Activated CD4-positive, alpha-beta T cell treated with anti-CD3 and anti-CD28 coated beads for 36 hours (primary cell): ENCODE results near the gene DDX43. TPM values are rescaled to one million over a fixed set of nuclear protein-coding genes. Genes with fewer than 3 reads are reported as not detected.
A peak's percentile ranks its signal among the peaks of the same experiment; 100 is the strongest.
"Not testable (repeated sequence)": the region's sequence is repeated elsewhere in the genome, so short reads cannot be mapped to it uniquely, and the experiment has no call there.

Experiments
- ATAC-seq: fragments of 200-7000 bp; cut with Tn5 transposase; one replicate; pipeline ENCODE4 v1.10.0; 2021; ENCODE audit warnings: mild to moderate bottlenecking, moderate library complexity
- CTCF ChIA-PET: fragments of 350-600 bp; sonication (Branson Sonifier 250); formaldehyde crosslinking; loops from one replicate; lab custom pipeline; 2021; ENCODE audit warnings: antibody characterized with exemption; lab: Charles Lee
- POLR2A ChIA-PET: fragments of 350-600 bp; sonication (Branson Sonifier 250); formaldehyde crosslinking; loops from one replicate; lab custom pipeline; 2021; ENCODE audit warnings: antibody characterized with exemption, inconsistent platforms; lab: Charles Lee
- DNase-seq: peaks from one replicate; pipeline ENCODE4 v3.0.0-alpha.2; 2020
- H3K27ac Mint-ChIP-seq: one replicate; pipeline ENCODE4 v1.8.0; 2021; ENCODE audit warnings: mixed read lengths
- H3K27me3 Mint-ChIP-seq: one replicate; pipeline ENCODE4 v1.8.0; 2021; ENCODE audit warnings: mixed read lengths
- H3K36me3 Mint-ChIP-seq: one replicate; pipeline ENCODE4 v1.8.0; 2021; ENCODE audit warnings: low read depth, mixed read lengths
- H3K4me1 Mint-ChIP-seq: one replicate; pipeline ENCODE4 v1.8.0; 2021; ENCODE audit warnings: mixed read lengths
- H3K4me3 Mint-ChIP-seq: one replicate; pipeline ENCODE4 v1.8.0; 2021; ENCODE audit warnings: mild to moderate bottlenecking, moderate library complexity, mixed read lengths
- H3K9me3 Mint-ChIP-seq: one replicate; pipeline ENCODE4 v1.8.0; 2021; ENCODE audit warnings: low read depth, mixed read lengths
- intact Hi-C, 2 experiments: fragments of 100-400 bp; cut with DNase I in 1 of 2; cut with micrococcal nuclease in 1 of 2; formaldehyde crosslinking; loops; one replicate each; pipeline versions ENCODE4 v1.14.2 to v1.15.1; 2022 to 2024; cut with DNase I, micrococcal nuclease
- total RNA-seq, 2 experiments: library from RNA; stranded (reverse); gene quantifications; one replicate each; pipeline ENCODE4 v1.2.3, GENCODE V29; 2021

DDX43 gene
- total RNA-seq, 2 experiments from 2014 or later = 0.51 to 0.66 TPM

DNA sequence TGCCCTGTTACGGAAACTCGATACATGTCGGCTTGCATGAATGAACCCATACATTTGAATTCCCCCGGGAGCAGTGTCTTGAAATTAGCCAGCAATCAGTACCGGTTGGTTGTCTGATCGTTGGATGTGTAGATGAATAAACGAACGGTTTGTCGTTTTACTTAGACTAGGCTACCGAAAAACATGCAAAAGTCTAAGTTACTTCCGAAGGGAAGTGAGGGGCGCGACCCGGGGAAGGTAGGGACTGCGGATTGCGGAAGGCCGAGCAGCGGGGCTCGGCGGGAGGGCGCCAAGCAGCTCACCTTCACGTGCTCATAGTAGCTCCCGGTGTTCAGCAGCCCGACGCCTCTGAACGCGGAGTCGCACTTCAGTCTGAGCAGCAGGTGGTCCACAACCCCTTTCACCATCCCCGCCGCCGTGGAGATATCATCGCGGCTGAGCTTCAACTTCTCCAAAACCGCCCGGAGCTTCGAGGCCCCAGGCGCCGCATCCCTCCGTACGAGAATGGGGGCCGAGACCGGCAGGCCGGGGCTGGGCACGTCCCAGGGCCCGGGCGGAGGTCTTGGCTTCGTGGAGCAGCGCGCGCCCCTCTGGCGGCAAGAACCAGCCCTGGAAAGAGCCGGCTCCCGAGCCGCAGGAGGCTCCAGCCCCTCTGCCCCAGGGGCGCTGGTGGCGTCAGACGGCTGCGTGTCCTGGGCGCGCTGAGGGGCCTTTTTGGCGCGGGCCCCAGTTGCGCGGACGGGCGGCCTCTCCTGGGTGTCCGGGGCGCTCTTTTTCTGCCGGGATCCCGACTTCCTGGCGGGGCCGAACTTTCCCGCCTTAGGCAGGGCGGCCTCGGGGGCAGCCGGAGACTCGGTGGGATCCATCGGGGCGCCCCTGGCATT, 56.8 kb downstream of the DDX43 start:
- no peaks in the 10 kb centered on the region for H3K9me3 Mint-ChIP-seq
- DNase-seq (peak; percentile 66), ATAC-seq (peak; percentile 55)
- H3K4me1 Mint-ChIP-seq = peaks cover 32% of the 10 kb centered on the region
- intact Hi-C loops = loop anchor here (1.0 to 10.0 kb wide), 8 partner anchors 10 to 201 kb away; partner anchors contain the start of genes MTO1 (in 2 of the 2), EEF1A1 (in 1 of the 2), KHDC1 (in 1 of the 2) and SLC17A5 (in 1 of the 2)
- peak overlapping the region; percentile 87 for H3K4me3 Mint-ChIP-seq
- POLR2A ChIA-PET = interaction anchor here (0.6 to 3.7 kb wide), 11 partner anchors 10 to 1833 kb away, joined by 3 to 30 read pairs (median 4); partner anchors contain the start of genes DDX43, EEF1A1, MTO1 and SLC17A5
- peaks cover 31% of the 10 kb centered on the region for H3K36me3 Mint-ChIP-seq
- peak overlapping the region; percentile 90 for H3K27ac Mint-ChIP-seq
- CTCF ChIA-PET = interaction anchor here (0.7 to 3.3 kb wide), 6 partner anchors 11 to 372 kb away, joined by 3 to 20 read pairs (median 3); partner anchors contain the start of gene MTO1
- H3K27me3 Mint-ChIP-seq = no peaks in the 10 kb centered on the region

- peaks cover 29% of the 10 kb centered on the region for H3K36me3 Mint-ChIP-seq
- no peaks in the 10 kb centered on the region for H3K9me3 Mint-ChIP-seq
- H3K27me3 Mint-ChIP-seq = no peaks in the 10 kb centered on the region
- H3K4me1 Mint-ChIP-seq = peaks cover 32% of the 10 kb centered on the region
- CTCF ChIA-PET = interaction anchor here (0.6 to 3.3 kb wide), 3 partner anchors 10 to 371 kb away, joined by 3 to 20 read pairs (median 3); partner anchors contain the start of gene MTO1
- DNase-seq (peak; percentile 89), ATAC-seq (peak; percentile 82)
- H3K27ac Mint-ChIP-seq = peak within 1 kb of the TSS; percentile 90
- peak within 1 kb of the TSS; percentile 87 for H3K4me3 Mint-ChIP-seq
- POLR2A ChIA-PET = interaction anchor here (1.0 to 3.7 kb wide), 6 partner anchors 10 to 201 kb away, joined by 4 to 30 read pairs (median 6); partner anchors contain the start of genes EEF1A1, MTO1 and SLC17A5
- intact Hi-C loops = loop anchor here (1.0 to 10.0 kb wide), 3 partner anchors 9 to 190 kb away; partner anchors contain the start of genes MTO1 (in 2 of the 2) and KHDC1 (in 1 of the 2)
Measured at GRCh38 chr6:73452107-73452461, 57.5 kb downstream of the DDX43 start, which contains the start of gene CGAS. Gene CGAS, minus strand, starts transcription at chr6:73452297. Its CDS starts 116 bp downstream, at chr6:73452181.

GRCh38 chr6:73455865-73456629, 61.4 kb downstream of the DDX43 start:
- no peaks in the 10 kb centered on the region for H3K27me3 Mint-ChIP-seq
- no peak overlapping the region for H3K4me3 Mint-ChIP-seq

GRCh38 chr6:73459474-73459873, 64.8 kb downstream of the DDX43 start:
- not testable (repeated sequence) for H3K4me3 Mint-ChIP-seq, H3K27me3 Mint-ChIP-seq, H3K9me3 Mint-ChIP-seq, ATAC-seq, DNase-seq
- POLR2A ChIA-PET = interaction anchor here (1.6 kb wide), 1 partner anchor 193 kb away, joined by 6 read pairs; no protein-coding TSS in a partner anchor
- Mint-ChIP-seq H3K4me1 (peaks cover 36% of the 10 kb centered on the region), H3K27ac (peak overlapping the region; percentile 80), H3K36me3 (peaks cover 17% of the 10 kb centered on the region)
- intact Hi-C loops = loop anchor here in 1 of 2 experiments (10.0 kb wide), 1 partner anchor 125 kb away; no protein-coding TSS in a partner anchor
- CTCF ChIA-PET = interaction anchor here (0.6 kb wide), 1 partner anchor 9 kb away, joined by 3 read pairs; no protein-coding TSS in a partner anchor

More at GRCh38 chr6:73455865-73456629, 61.4 kb downstream of the DDX43 start:
- intact Hi-C loops = loop anchor here in 1 of 2 experiments (10.0 kb wide), 1 partner anchor 129 kb away; no protein-coding TSS in a partner anchor
- ATAC-seq = peak; percentile 54
- Mint-ChIP-seq H3K27ac (peak overlapping the region; percentile 26), H3K9me3 (no peaks in the 10 kb centered on the region), H3K36me3 (peaks cover 2% of the 10 kb centered on the region), H3K4me1 (peaks cover 26% of the 10 kb centered on the region)
- ChIA-PET CTCF (interaction anchor here (0.6 kb wide), 1 partner anchor 192 kb away, joined by 3 read pairs; no protein-coding TSS in a partner anchor), POLR2A (no interaction called here)
- DNase-seq = no peak

DNA sequence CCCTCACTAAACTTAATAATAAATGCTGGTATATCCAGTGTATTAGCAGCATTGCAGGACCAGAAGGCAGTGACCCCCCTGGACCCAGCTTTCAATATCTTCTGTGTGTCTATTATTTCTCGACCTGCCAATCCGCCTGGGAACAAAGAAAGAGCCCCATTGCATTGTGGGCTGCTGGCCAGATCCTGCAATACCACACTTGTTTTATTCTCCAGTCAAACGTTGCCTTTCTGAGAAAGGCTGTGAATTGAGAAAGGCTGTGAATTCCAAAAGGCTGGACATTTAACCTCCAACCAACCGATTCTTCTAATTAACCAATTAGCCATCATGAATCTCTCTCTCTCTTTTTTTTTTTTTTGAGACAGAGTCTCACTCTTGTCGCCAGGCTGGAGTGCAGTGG, 65.4 kb downstream of the DDX43 start:
- Mint-ChIP-seq H3K4me3 (peak overlapping the region; percentile 93), H3K27me3 (no peaks in the 10 kb centered on the region), H3K9me3 (no peaks in the 10 kb centered on the region), H3K36me3 (peaks cover 17% of the 10 kb centered on the region), H3K27ac (peak overlapping the region; percentile 80), H3K4me1 (peaks cover 36% of the 10 kb centered on the region)
- intact Hi-C loops = loop anchor here (2.0 to 5.0 kb wide), 4 partner anchors 61 to 838 kb away; partner anchors contain the start of genes EEF1A1 (in 1 of the 2), KCNQ5 (in 1 of the 2) and SLC17A5 (in 1 of the 2)
- ATAC-seq (no peak), DNase-seq (no peak)
- POLR2A ChIA-PET = interaction anchor here (1.6 to 3.9 kb wide), 3 partner anchors 8 to 193 kb away, joined by 6 to 39 read pairs (median 30); partner anchors contain the start of gene CGAS
- CTCF ChIA-PET = interaction anchor here (0.6 to 2.1 kb wide), 4 partner anchors 10 to 193 kb away, joined by 3 to 12 read pairs (median 5); partner anchors contain the start of gene SLC17A5

DNA sequence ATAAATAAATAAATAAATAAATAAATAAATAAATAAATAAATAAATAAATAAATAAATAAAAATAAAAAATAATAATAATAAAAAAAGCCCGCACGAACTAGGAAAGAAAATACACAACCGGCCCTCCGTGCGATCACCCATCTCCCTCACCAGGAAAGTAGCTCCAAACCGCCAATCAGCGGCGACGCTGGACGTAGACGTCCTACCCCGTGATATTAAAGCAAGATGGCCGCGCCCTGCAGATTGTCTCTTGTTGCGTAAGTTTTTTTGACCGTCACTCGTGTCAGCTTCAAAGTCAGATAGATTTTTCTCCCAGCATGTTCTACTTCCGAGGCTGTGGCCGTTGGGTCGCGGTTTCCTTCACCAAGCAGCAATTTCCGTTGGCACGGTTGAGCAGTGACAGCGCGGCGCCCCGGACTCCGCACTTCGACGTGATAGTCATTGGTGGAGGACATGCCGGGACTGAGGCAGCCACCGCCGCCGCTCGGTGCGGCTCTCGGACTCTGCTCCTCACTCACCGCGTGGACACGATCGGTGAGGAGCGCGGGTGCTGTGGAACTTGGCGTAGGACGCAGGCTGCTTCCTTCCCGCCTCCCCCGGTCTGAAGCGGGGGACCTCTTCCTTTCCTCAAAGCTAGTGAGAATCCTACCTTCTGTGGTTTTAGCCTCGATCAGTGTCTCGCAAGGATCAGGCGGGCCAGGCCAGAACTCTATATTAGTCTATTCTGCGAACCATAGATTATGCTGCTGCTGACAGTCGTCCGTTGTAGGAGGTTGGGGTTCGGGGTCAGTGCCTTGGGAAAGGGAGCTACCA, 67.1 kb downstream of the DDX43 start, which contains the start of gene MTO1:
Gene MTO1, plus strand, starts transcription at position 201 of the 814 bp plus-strand sequence. Its CDS starts 118 bp downstream, at position 319.
- peaks cover 37% of the 10 kb centered on the region for H3K4me1 Mint-ChIP-seq
- intact Hi-C loops = loop anchor here (1.0 to 5.0 kb wide), 6 partner anchors 9 to 839 kb away; partner anchors contain the start of genes CGAS (in 2 of the 2), EEF1A1 (in 2 of the 2), KCNQ5 (in 1 of the 2) and SLC17A5 (in 1 of the 2)
- ChIA-PET CTCF (interaction anchor here (0.7 to 3.4 kb wide), 10 partner anchors 10 to 192 kb away, joined by 3 to 20 read pairs (median 4); partner anchors contain the start of genes CGAS and SLC17A5), POLR2A (interaction anchor here (0.6 to 3.9 kb wide), 11 partner anchors 10 to 1821 kb away, joined by 3 to 39 read pairs (median 5); partner anchors contain the start of genes CGAS and EEF1A1)
- peak within 1 kb of the TSS; percentile 100 for H3K27ac Mint-ChIP-seq
- peaks cover 25% of the 10 kb centered on the region for H3K36me3 Mint-ChIP-seq
- peak within 1 kb of the TSS; percentile 93 for H3K4me3 Mint-ChIP-seq
- no peaks in the 10 kb centered on the region for H3K9me3 Mint-ChIP-seq
- ATAC-seq (peak; percentile 96), DNase-seq (peak; percentile 92)
- no peaks in the 10 kb centered on the region for H3K27me3 Mint-ChIP-seq

Other genes starting within 250 kb of the DDX43 start
- not detected for gene KHDC1L, start 169.3 kb upstream of the DDX43 start, total RNA-seq
- 1 to 10 TPM; 2.8 to 4.2 TPM for gene KHDC1, start 131.6 kb upstream of the DDX43 start, total RNA-seq
- not detected for gene DPPA5, start 40.6 kb upstream of the DDX43 start, total RNA-seq
- gene KHDC3L, start 32.2 kb upstream of the DDX43 start, total RNA-seq = not detected
- under 1 TPM; 0.55 to 0.86 TPM for gene OOEP, start 24.9 kb upstream of the DDX43 start, total RNA-seq
- 10 to 100 TPM; 22.2 to 24.1 TPM for gene CGAS, start 57.5 kb downstream of the DDX43 start, total RNA-seq
- 10 to 100 TPM; 45.0 to 49.7 TPM for gene MTO1, start 66.9 kb downstream of the DDX43 start, total RNA-seq
- over 10,000 TPM; 11,209 to 15,482 TPM for gene EEF1A1, start 126.2 kb downstream of the DDX43 start, total RNA-seq